ENCODE data around the gene KANK2.

Gene KANK2

DNA sequence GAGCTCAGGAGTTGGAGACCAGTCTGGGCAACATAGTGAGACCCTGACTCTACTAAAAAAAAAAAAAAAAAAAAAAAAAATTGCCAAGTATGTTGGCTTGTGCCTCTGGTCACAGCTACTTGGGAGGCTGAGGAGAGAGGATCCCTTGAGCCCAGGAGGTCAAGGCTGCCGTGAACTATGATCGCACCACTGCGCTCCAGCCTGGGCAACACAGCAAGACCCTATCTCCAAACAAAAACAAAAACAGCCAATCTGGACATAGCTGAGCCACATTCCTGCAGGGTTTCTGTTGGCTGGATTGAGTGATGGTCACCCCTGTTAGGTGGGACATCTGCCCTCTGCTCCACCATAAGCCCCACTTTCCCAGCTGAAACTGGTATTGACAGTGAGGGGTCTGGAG lies 28.5 kb upstream of the KANK2 start:
- no peak for DNase-seq (ENCODE audit: low read depth)

DNA sequence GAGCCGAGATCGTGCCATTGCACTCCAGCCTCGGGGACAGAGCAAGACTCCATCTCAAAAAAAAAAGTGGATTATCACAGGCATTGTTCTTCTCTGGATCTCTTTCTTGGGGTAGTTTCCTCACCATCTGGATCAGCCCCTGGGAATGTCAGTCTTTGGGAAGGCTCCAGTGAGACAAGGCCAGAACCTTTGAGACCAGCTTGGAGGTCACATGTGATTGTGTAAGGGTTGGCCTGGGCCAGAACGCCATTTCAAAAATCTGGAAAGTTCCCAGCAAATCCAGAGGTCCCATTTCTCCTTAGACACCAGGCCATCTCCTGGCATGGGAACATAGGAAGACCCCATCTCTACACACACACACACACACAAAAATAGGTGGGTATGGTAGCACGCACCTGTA lies 27.8 kb upstream of the KANK2 start:
- DNase-seq (ENCODE audit: low read depth): no peak

DNA sequence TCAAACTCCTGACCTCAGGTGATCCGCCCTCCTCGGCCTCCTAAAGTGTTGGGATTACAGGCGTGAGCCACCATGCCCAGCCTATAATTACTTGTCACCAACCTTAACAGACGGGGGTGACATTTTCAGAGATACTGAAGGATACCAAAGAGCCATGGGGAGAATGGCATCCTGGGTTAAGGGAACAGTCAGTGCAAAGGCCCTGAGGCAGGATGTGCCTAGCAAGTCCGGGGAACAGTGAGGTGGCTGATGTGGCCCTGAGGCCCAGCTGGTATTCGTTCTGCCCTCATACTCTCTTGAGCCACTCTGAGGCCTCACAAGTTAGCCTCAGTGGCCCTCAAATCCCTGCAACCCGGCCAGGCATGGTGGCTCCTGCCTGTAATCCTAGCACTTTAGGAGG lies 27.1 kb upstream of the KANK2 start:
- no peak for DNase-seq (ENCODE audit: low read depth)

DNA sequence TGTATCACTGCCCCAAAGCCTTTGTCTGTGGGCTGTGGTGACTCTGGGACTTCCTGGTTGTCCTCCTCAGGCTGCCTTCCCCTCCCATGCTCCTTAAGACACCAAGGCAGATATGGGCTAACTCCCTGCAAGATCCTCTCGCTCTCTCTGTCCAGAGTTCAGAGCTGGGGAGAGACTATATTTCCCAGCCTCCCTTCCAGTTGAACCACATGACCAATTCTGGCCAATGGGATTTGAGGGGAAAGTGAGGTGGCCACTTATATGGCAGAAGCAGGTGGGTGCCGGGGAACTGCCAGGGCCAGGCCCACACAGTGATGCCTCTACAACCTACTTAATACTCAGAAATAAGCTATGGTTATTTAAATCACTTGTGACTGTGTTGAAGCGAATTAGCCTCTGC lies 25.9 kb upstream of the KANK2 start:
- no peak for DNase-seq (ENCODE audit: low read depth)

DNA sequence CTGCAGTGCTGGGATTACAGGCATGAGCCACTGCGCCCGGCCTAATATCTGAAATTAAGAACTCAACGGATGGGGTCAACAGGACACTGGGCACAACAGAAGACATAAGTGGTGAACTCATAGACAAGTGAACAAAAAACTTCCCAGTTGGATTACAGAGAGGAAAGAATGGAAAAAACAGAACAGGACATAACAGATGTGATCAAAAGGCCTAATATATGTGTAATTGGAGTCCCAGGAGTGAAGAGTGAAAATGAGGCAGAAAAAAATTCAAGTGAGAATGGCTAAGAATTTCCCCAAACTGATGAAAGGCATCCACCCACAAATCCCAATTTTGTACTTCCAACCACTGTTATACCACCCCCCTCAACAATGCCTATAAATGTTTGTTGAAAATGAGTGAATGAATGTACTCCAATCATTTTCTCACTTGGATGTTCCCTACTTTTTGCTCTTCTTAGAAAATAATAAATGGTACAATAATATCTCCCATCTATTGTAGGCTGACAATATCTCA lies 23.8 kb upstream of the KANK2 start:
- no peak for DNase-seq (ENCODE audit: low read depth)

DNA sequence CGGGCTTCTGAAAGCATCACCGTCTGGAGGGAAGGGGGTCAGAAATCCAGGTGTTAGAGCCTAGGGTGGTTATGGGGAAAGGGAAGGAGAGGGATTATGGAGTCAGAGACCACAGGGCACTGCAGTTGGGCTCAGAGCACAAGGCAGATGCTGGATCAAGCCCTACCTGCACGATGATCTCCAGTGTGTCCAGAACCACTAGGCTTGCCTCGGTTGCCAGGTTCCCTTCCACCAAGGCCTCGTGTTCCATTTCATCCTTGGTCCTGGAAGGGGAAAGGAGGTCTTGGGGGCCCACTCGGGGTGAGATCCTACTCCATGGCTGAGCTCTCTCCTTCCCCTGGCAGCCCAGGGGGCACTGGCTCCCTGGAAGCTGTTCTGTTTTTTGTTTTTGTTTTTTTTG lies 17.0 kb upstream of the KANK2 start:
- DNase-seq (ENCODE audit: low read depth): no peak

DNA sequence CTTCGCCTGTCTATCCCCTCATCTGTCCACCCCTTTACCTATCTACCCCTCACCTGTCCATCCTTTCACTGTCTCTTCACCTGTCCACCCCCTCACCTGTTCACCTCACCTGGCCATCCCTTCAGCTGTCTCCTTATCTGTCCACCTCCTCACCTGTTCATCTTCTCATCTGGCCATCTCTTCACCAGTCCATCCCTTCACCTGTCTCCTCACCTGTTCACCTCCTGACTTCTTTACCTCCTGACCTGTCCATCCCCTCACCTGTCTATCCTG lies 13.2 kb upstream of the KANK2 start:
- no peak for DNase-seq (ENCODE audit: low read depth)

DNA sequence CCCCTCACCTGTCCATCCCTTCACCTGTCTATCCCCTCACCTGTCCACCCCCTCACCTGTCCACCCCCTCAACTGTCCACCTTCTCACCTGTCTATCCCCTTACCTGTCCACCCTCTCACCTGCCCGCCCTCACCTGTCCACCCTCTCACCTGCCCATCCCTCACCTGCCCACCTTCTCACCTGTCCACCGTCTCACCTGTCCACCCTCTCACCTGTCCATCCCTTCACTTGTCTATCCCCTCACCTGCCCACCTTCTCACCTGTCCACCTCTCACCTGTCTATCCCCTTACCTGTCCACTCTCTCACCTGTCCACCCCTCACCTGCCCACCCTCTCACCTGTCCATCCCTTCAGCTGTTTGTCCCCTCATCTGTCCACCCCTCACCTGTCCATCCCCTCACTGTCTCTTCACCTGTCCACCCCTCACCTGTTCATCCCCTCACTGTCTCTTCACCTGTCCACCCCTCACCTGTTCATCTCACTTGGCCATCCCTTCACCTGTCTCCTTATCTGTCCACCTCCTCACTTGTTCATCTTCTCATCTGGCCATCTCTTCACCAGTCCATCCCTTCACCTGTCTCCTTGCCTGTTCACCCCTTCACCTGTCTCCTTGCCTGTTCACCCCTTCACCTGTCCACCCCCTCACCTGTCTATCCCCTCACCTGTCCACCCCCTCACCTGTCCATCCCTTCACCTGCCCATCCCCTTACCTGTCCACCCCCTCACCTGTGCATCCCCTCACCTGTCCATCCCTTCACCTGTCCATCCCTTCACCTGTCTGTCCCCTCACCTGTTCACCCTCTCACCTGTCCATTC lies 12.7 kb upstream of the KANK2 start:
- DNase-seq (ENCODE audit: low read depth): no peak

DNA sequence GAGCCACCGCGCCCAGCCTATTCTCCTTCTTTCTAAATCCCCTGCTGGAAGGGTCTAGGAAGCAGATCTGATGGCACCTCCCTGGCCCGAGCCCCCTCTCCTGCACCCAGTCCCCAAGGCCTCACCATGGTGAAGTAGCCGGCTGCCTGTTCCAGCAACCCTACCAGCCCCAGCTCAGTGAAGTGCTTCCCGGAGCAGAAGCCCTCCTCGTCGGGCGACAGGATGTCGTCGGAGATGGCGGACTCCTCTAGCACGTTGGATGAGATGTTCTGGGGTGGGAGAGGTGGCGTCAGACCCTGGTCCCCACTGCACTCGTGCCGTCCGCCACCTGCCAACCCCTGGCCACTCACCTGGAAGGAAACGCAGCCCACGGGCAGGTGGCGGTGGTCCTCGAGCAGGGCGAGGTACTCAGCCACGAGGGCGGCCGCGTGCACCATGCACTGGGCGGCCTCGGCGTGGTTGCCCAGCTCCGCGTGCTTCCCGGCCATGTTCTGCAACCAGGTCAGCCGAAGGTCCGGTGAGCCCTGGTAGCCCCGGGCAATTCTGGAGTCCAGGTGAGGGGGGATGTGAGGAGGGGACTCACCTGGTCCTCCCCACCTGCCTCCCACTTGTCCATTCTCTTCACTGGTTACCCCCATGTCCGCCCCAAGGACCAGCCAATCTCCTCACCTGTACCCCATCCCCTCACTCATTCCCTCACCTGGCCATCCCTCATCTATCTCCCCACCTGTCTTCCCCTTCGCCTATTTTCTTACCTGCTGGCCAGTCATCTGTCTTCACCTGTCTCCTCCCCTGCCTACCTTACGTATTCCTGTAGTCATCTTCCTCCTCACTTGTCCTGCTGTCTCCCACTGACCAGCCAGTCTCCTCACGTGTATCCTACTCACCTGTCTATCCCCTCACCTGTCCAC lies 11.5 kb upstream of the KANK2 start:
- no peak for DNase-seq (ENCODE audit: low read depth)

DNA sequence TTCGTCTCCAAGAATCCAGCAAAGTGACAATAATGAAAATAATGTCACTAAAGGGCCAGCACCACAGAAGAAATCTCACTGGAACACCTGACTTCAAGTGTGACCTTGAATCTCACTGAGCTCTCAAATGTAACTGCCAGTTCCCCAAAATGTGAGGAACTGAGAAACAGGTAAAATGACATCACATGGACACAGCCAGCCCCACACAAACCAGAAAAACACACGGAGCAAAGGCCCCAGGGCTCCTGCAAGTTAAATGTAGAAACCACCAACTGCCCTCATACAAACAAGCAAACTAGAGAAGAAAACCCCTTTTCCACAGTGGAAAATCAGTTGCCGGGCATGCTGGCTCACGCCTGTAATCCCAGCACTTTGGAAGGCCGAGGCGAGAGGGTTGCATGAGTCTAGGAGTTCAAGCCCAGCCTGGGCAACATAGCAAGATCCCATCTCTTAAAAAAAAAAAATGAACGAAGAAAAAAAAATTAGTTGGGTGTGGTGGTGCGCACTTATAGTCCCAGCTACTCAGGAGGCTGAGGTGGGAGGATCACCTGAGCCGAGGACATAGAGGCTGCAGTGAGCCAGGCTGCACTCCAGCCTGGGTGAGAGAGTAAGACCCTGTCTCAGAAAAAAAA lies 8.7 kb upstream of the KANK2 start:
- DNase-seq (ENCODE audit: low read depth): no peak

DNA sequence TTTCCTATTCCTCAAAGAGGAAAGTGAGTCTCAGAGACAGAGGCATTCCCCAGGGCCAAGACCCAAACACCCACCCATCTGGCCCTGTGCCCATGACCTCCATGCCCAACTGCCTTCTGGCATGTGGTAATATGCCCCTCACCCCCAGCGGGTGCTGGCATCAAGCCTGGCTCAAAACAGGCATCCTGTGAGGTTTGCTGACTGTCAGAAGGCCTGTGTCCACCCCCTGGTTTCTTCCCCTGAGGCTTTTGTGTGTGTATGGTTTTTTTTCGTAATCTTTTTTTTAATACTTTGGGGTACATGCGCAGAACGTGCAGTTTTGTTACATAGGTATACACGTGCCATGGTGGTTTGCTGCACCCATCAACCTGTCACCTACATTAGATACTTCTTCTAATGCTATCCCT lies 7.6 kb upstream of the KANK2 start:
- no peak for DNase-seq (ENCODE audit: low read depth)

DNA sequence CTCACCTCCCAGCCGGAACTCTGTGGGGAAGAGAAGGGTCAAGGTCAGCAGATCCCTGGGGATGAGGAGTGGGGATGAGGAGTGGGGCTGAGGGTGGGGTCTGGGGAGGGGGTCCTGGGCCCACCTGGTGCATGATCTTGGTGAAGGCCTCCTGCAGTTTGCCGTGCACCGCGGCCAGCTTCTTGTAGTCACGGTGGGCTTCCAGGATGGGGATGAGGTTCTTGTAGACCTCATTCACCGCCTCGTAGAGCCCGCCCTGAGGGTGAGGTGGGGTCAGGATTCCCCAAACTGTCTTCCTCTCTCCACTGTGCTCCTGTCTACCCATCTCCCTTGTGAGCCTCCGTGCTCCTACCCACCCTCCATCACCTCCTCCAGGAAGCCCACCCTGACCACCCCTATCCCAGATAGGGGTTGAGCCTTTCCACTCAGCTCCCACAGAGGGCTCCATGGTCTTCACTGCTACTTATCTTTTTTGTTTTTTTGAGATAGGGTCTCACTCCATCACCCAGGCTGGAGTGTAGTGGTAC lies 6.8 kb upstream of the KANK2 start:
- DNase-seq (ENCODE audit: low read depth): no peak

DNA sequence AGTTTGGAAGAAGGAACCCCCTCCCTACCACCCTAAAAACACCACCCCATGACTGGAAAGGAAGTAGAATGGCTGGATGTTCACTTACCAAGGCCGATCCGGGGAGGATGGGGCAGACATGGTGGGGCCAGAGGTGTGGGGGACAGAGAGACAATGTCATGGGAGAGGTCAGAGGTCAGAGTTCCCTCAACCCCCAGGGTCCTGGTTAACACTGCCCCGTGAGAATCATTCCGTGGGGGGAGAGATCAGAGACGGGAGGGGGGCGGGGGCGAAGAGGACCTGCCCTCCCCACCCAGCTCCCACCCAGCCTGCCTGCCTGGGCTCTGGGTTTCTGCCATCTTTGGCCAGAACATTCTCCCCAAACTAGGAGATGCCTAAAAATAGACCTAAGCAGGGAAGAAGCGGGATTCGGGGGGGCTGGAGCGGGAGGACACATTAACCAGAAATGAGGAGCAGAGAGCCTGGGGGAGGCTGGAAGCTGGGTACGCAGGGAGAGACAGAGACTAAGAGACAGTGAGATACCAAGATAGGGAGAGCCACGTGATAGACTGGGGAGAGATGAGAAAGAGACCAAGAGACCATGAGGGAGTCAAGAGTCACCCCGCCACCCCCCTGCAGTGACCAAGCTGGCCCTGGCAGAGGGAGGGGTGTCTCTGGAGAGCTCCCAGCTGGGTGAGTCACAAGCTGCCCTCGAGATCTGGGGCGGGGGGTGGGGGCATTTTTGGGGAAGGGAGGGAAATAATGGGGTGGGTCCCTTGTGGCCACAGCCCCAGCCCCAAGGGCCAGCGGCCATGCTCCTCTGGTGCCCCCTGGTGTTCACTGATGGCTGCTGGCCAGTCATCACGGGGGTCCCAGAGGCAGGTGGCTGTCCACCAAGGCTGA lies 6.1 kb upstream of the KANK2 start:
- peak; percentile 80 for DNase-seq (ENCODE audit: low read depth)

DNA sequence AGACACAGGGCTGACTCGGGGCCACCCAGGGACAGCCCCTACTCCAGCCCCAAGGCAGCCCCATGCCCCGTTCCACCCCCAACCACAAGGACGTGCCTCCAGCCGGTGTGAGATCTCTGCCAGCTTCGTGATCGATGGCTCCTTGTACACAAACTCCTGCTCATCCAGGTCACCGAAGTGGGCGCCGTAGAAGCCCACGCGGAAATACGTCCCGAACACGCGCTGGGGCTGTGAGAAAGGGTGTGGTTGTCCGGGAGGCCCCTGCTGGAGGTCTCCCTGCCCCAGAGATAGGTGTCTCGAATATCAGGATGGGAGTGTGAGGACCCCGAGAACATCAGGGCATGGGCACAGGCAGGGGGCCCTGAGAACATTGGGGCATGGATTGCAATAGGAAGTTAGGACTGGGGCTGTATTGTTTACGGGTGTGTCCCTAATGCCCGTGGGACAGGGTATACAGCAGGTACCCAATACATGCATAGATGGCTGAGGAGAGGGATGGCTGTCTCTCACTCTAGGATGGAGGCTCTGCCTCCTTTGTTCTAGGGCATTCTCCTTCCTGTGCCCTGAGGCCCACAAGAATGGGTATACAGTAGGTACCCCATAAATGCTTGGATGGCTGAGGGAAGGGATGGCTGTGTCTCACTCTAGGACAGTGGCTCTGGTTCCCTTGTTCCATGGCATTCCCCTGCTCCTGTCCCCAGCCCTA lies 5.3 kb upstream of the KANK2 start:
- no peak for DNase-seq (ENCODE audit: low read depth)

DNA sequence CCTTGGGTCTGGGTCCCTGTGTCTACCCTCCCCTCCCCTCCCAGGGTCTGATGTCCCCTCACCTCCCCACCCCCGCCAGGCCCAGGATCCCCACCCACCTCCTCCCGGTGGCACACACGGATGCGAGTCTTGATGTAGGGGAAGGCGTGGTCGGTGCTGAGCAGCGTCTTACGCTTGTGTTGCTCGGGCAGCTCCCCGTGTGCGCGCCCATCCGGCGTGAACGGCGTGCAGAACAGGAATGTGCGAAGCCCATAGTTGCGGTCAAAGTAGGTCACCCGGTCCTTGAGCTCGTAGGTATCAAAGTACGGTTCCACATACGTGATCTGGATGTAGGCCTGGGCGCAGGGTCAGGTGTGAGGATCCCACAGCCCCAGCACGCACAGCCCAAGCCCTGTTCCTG lies 4.4 kb upstream of the KANK2 start:
- DNase-seq (ENCODE audit: low read depth): no peak

DNA sequence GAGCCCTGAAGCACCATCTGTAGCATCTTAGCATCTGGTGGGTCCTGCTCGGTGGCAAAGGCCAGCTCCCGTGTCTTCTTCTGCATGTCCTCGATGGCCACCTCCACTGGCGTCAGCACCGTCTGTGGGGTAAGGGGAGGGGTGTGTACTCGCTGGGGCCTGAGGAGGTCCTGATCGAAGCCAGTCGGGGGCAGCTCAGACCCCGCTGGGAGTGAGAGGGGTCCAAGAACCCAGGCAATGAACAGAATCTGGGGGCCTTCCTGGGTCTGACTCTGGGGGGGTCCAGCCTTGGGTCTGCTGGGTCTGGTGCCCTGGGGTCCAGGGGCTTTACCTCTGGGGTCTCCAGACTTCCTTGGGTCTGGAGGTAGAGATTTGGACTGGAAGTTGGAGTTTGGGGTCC lies 3.6 kb upstream of the KANK2 start:
- no peak for DNase-seq (ENCODE audit: low read depth)

DNA sequence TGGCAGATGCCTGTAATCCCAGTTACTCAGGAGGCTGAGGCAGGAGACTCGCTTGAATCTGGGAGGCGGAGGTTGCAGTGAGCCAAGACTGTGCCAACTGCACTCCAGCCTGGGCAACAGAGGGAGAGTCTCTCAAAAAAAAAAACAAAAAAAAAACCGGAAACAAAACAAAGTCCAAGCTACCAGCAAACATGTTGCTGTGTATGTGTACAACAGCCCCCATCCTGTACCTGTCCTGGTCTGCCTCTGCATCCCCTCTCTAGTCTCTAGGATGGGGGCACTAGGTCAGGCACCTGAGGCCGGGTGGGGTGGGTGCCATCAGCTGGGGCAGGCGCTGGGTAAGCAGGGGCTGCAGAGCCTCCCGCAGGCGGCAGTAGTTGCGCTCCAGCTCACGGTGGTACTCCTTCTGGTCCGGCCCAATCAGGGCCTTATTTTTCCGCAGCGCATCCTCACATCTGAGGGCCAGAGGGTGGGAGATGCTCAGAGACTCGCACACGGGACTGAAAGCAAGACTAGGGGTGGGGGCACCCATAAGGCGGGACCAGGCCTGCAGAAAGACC lies 2.8 kb upstream of the KANK2 start:
- no peak for DNase-seq (ENCODE audit: low read depth)

DNA sequence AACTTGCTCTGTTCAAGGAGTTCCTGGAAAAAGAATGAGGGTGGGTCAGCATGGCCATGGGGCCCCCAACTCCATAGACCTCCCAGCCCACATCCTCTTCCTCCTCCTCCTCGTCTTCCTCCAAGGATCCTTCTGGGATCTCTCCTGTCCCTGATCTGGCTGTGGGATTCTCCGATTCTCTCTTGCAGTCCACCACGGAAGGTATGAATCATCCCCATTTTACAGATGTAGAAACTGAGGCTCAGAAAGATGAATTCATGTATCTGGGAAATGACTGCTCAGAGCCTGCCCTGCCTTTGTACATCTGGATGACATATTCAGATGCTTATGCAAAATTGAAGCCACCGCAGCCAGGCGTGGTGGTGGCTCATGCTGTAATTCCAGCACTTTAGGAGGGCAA lies 2.2 kb upstream of the KANK2 start:
- no peak for DNase-seq (ENCODE audit: low read depth)

DNA sequence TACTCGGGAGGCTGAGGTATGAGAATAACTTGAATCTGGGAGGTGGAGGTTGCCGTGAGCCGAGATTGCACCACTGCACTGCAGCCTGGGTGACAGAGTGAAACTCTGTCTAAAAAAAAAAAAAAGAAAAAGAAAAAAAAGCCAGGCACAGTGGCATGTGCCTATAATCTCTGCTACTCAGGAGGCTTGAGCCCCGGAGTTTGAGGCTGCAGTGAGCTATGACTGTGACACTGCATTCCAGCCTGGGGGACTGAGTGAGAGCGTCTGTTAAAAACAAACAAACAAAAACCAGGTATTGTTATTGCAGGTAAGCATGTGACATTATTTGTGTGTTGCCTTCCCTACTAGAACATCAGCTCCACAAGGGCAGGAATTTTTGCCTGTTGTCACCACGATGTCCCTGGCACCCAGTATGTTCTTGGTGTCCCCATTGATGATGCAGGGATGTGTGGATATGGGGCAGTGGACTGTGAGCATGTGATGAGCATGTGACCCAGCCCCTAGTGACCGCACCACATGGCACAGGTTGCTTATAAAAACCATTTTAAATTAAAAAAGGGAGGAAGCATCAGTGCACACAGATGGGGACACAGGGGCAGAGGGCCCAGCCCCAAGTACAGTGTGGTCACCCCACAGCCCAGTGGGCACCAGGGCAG lies 1.6 kb upstream of the KANK2 start:
- DNase-seq (ENCODE audit: low read depth): no peak

DNA sequence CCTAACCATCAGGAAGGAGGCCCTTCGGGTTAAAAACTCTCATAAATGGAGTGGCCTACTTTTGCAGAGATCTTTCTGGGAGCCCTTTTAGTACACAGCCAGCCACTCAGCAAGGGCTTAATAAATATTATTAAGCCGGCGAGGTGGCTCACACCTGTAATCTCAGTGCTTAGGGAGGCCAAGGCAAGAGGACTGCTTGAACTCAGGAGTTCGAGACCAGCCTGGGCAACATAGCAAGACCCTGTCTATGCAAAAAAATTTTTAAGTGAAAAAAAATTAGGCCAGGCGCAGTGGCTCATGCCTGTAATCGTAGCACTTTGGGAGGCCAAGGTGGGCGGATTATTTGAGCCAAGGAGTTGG lies 810 bp upstream of the KANK2 start:
- no peak for DNase-seq (ENCODE audit: low read depth)
